Osteocyte (in vitro differentiated cells): Measurements from ENCODE around the gene GNB3. TPM values are rescaled to one million over a fixed set of nuclear protein-coding genes. Genes with fewer than 3 reads are reported as not detected.
A peak's percentile ranks its signal among the peaks of the same experiment; 100 is the strongest.

Experiments
- DNase-seq: peaks from one replicate; pipeline ENCODE4 v3.0.0; 2021; ENCODE audit warnings: mixed read lengths; ENCODE audit not compliant: unreplicated experiment; ENCODE audit errors: extremely low spot score
- H3K27ac Mint-ChIP-seq: one replicate; pipeline ENCODE4 v1.8.0; 2021; ENCODE audit warnings: mild to moderate bottlenecking, mixed read lengths; ENCODE audit not compliant: unreplicated experiment
- H3K27me3 Mint-ChIP-seq: one replicate; pipeline ENCODE4 v1.8.0; 2021; ENCODE audit warnings: mixed read lengths; ENCODE audit not compliant: unreplicated experiment
- H3K36me3 Mint-ChIP-seq: one replicate; pipeline ENCODE4 v1.8.0; 2021; ENCODE audit warnings: mixed read lengths; ENCODE audit not compliant: unreplicated experiment
- H3K4me1 Mint-ChIP-seq: one replicate; pipeline ENCODE4 v1.8.0; 2021; ENCODE audit warnings: mixed read lengths; ENCODE audit not compliant: unreplicated experiment
- H3K4me3 Mint-ChIP-seq: one replicate; pipeline ENCODE4 v1.8.0; 2021; ENCODE audit warnings: mild to moderate bottlenecking, moderate library complexity, mixed read lengths; ENCODE audit not compliant: unreplicated experiment
- H3K9me3 Mint-ChIP-seq: one replicate; pipeline ENCODE4 v1.8.0; 2021; ENCODE audit warnings: mixed read lengths; ENCODE audit not compliant: unreplicated experiment
- CTCF ChIP-seq: fragments of 200-600 bp; sonication (generic); IDR thresholded peaks from 2 replicates; pipeline ENCODE4 v1.5.0; 2021; ENCODE audit warnings: antibody characterized with exemption, mild to moderate bottlenecking, moderate library complexity
- total RNA-seq: library from RNA; stranded (reverse); gene quantifications from 2 replicates; pipeline ENCODE4 v1.2.1, GENCODE V29; 2021

GNB3 gene
- total RNA-seq, 1 donor from 2014 or later, result 10.6 TPM

- Mint-ChIP-seq H3K4me3 (no peak overlapping the region), H3K36me3 (no peaks in the 10 kb centered on the region), H3K27ac (no peak overlapping the region), H3K9me3 (no peaks in the 10 kb centered on the region), H3K27me3 (no peaks in the 10 kb centered on the region), H3K4me1 (peaks cover 61% of the 10 kb centered on the region)
- no peak for TF ChIP-seq CTCF
- DNase-seq, result no peak
Measured at GRCh38 chr12:6823182-6824084, 17.3 kb upstream of the GNB3 start.

- no peak overlapping the region for H3K4me3 Mint-ChIP-seq
Measured at GRCh38 chr12:6824085-6824775, 16.5 kb upstream of the GNB3 start.

GRCh38 chr12:6824901-6825381, 15.8 kb upstream of the GNB3 start:
- H3K4me3 Mint-ChIP-seq, result no peak overlapping the region
- H3K27me3 Mint-ChIP-seq, result no peaks in the 10 kb centered on the region
- H3K4me1 Mint-ChIP-seq, result peaks cover 57% of the 10 kb centered on the region
- H3K27ac Mint-ChIP-seq, result peak overlapping the region; percentile 73
- DNase-seq, result no peak
- no peak for TF ChIP-seq CTCF
- no peaks in the 10 kb centered on the region for H3K9me3 Mint-ChIP-seq
- H3K36me3 Mint-ChIP-seq, result no peaks in the 10 kb centered on the region

More at GRCh38 chr12:6824085-6824775, 16.5 kb upstream of the GNB3 start:
- Mint-ChIP-seq H3K27ac (peak overlapping the region; percentile 23), H3K9me3 (no peaks in the 10 kb centered on the region), H3K36me3 (no peaks in the 10 kb centered on the region), H3K4me1 (peaks cover 59% of the 10 kb centered on the region), H3K27me3 (no peaks in the 10 kb centered on the region)
- DNase-seq, result no peak
- no peak for TF ChIP-seq CTCF

- peak; percentile 96 for DNase-seq
- peak overlapping the region; percentile 41 for H3K4me3 Mint-ChIP-seq
- TF ChIP-seq CTCF, result peak; percentile 96
- no peaks in the 10 kb centered on the region for H3K27me3 Mint-ChIP-seq
- H3K27ac Mint-ChIP-seq, result peak overlapping the region; percentile 73
- H3K36me3 Mint-ChIP-seq, result no peaks in the 10 kb centered on the region
- H3K9me3 Mint-ChIP-seq, result no peaks in the 10 kb centered on the region
- peaks cover 54% of the 10 kb centered on the region for H3K4me1 Mint-ChIP-seq
Measured at GRCh38 chr12:6825398-6826124, 15.2 kb upstream of the GNB3 start.
